ENCODE measurements around the gene TPPP2.

- no peak for TF ChIP-seq EZH2 (IDR thresholded peaks at IDR 0.05; ENCODE audit: borderline replicate concordance, low read length)
- no peak for TF ChIP-seq CTCF (IDR thresholded peaks at IDR 0.05; ENCODE audit: low read length)
Observed at GRCh38 chr14:21058903-21059302, 28.9 kb downstream of the TPPP2 start.

Measured in OCI-LY1 (cell line).